GM03348 (cell line): ENCODE results near the gene CTTNBP2.

ENCODE experiments used
- DNase-seq: peaks from one replicate; pipeline ENCODE4 v3.0.0; 2012; ENCODE audit warnings: low spot score

CTTNBP2 gene

GRCh38 chr7:117781707-117782106, 91.5 kb downstream of the CTTNBP2 start:
- no peak for DNase-seq

- DNase-seq, result no peak
These were observed 92.4 kb downstream of the CTTNBP2 start for GRCh38 chr7:117780832-117781231.

GRCh38 chr7:117777335-117778142, 95.7 kb downstream of the CTTNBP2 start:
- DNase-seq, result no peak

GRCh38 chr7:117776224-117776623, 97.0 kb downstream of the CTTNBP2 start:
- no peak for DNase-seq

GRCh38 chr7:117775801-117776200, 97.4 kb downstream of the CTTNBP2 start:
- DNase-seq, result no peak

- no peak for DNase-seq
These were observed 98.3 kb downstream of the CTTNBP2 start for GRCh38 chr7:117774943-117775342.

- DNase-seq, result no peak
These were observed 100.8 kb downstream of the CTTNBP2 start for GRCh38 chr7:117772421-117772820.

- DNase-seq, result no peak
These were observed 101.5 kb downstream of the CTTNBP2 start for GRCh38 chr7:117771756-117772155.

GRCh38 chr7:117769085-117769484, 104.2 kb downstream of the CTTNBP2 start:
- DNase-seq, result no peak

GRCh38 chr7:117767951-117768350, 105.3 kb downstream of the CTTNBP2 start:
- DNase-seq, result no peak

GRCh38 chr7:117766913-117767312, 106.3 kb downstream of the CTTNBP2 start:
- no peak for DNase-seq

GRCh38 chr7:117764031-117764430, 109.2 kb downstream of the CTTNBP2 start:
- no peak for DNase-seq

- no peak for DNase-seq
These were observed 111.2 kb downstream of the CTTNBP2 start for GRCh38 chr7:117762055-117762454.

- DNase-seq, result no peak
These were observed 113.1 kb downstream of the CTTNBP2 start for GRCh38 chr7:117759950-117760640.

GRCh38 chr7:117757440-117757839, 115.8 kb downstream of the CTTNBP2 start:
- no peak for DNase-seq

- DNase-seq, result no peak
These were observed 116.6 kb downstream of the CTTNBP2 start for GRCh38 chr7:117756586-117757085.

- DNase-seq, result no peak
These were observed 118.1 kb downstream of the CTTNBP2 start for GRCh38 chr7:117755136-117755535.

GRCh38 chr7:117751775-117752174, 121.5 kb downstream of the CTTNBP2 start:
- DNase-seq, result no peak

GRCh38 chr7:117750612-117751563, 122.4 kb downstream of the CTTNBP2 start:
- DNase-seq, result peak; percentile 34

GRCh38 chr7:117741962-117742361, 131.3 kb downstream of the CTTNBP2 start:
- DNase-seq, result no peak

GRCh38 chr7:117739085-117739484, 134.2 kb downstream of the CTTNBP2 start:
- no peak for DNase-seq

- DNase-seq, result no peak
These were observed 135.3 kb downstream of the CTTNBP2 start for GRCh38 chr7:117737926-117738325.
